LNCAP (cell line): ENCODE results near the gene ERICH6B.

ENCODE experiments used
- TF ChIP-seq, protein P1 (sequence below): fragments of 450-650 bp; IDR thresholded peaks from 2 replicates; pipeline ENCODE4 v1.5.1; 2017; ENCODE audit warnings: mild to moderate bottlenecking

Gene ERICH6B

DNA sequence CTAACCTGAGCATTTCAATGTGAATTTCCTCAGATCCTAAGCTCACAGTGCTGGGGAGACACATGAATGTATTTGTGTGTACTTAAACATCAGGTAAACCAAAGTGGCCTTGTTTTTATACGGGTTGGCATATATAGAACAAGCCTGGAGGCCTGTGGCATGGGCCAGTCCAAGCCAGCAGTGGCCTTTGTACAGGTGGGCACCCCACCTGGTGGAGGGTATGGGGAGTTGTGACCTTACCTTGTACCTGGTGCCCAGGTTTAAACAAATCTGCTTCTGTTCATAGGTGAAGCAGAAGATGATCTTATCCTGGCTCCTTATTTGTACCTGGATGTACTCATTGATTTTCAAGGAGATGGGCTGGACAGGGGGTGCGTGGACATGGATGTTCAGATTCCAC lies 71.0 kb downstream of the ERICH6B start:
- TF ChIP-seq, protein P1, sequence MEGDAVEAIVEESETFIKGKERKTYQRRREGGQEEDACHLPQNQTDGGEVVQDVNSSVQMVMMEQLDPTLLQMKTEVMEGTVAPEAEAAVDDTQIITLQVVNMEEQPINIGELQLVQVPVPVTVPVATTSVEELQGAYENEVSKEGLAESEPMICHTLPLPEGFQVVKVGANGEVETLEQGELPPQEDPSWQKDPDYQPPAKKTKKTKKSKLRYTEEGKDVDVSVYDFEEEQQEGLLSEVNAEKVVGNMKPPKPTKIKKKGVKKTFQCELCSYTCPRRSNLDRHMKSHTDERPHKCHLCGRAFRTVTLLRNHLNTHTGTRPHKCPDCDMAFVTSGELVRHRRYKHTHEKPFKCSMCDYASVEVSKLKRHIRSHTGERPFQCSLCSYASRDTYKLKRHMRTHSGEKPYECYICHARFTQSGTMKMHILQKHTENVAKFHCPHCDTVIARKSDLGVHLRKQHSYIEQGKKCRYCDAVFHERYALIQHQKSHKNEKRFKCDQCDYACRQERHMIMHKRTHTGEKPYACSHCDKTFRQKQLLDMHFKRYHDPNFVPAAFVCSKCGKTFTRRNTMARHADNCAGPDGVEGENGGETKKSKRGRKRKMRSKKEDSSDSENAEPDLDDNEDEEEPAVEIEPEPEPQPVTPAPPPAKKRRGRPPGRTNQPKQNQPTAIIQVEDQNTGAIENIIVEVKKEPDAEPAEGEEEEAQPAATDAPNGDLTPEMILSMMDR, result no peak

DNA sequence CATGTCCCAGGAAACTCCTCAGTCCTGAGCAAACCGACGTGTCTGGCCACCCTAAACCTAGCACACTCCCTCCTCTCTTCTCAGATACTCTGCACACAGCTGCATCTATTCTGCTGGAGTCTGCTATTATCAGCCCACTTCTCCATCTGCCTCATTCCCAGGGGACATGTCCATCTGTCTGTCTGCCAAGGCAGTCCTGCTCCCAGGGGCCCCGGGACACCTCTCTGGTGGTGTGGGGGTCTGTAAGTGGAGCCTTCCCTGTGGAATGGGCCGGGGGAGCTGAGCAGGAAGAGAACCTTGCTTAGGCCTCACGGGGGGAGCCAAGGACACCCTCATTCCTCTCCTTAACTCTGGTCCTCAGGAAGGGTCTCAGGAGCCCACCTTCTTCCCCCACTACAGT lies 72.7 kb downstream of the ERICH6B start:
- TF ChIP-seq, protein P1, result no peak

DNA sequence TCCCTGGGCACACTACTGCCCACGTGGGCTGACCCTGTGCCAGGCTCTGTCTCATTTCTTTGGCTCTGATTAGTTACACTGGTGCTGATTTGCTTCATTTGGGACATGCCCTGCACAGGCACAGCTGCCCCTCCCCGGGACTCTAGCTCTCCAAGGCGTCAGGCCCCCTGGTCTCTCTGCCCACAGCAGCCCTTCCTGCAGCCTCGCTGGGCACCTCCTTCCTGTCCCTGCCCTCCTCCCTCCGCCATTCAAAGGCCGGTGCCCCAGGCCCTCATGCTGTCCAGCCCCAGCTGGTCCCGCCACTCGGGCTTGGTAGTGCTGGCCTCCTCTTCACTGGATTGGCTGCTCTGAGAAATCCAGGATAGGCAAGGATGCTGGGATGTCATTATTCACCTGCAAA lies 73.1 kb downstream of the ERICH6B start:
- TF ChIP-seq, protein P1, result no peak

DNA sequence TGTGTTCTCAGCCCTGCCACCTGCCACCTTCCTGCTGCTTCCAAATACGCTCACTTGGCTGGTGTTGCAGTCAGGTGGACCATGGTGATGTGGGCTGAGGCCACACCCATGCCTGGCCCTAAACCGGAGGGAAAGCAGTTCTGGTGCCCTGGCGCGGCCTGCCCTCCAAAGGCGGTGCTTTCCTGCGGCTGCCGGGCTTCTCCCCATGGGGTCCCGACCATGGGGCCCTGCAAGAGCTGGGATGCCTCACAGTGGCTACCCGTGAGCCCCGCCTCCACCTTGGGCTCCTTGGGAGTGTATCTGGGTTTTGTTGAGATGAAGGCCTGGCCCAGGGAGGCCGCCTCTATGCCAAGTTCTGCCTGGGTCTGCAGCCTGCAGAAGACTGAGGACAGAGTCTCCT lies 73.7 kb downstream of the ERICH6B start:
- TF ChIP-seq, protein P1, result no peak

DNA sequence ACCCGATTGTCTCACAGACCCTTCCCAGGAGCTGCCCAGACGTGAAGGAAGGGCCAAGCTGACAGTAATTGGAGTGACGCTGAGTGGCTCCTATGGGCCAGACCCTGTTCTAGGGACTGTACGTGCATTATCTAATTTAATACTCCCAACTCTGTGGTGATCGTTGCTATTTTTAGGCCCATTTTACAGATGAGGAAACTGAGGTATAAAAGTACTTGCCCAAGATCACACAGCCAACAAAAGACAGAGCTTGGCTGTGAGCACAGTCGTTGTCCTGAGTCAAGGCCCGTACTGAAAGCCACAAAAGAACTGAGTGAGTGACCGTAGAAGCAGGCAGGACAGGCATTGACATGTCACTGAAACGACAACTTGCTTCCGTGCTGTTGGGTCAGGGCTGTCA lies 74.7 kb downstream of the ERICH6B start:
- TF ChIP-seq, protein P1, result no peak

DNA sequence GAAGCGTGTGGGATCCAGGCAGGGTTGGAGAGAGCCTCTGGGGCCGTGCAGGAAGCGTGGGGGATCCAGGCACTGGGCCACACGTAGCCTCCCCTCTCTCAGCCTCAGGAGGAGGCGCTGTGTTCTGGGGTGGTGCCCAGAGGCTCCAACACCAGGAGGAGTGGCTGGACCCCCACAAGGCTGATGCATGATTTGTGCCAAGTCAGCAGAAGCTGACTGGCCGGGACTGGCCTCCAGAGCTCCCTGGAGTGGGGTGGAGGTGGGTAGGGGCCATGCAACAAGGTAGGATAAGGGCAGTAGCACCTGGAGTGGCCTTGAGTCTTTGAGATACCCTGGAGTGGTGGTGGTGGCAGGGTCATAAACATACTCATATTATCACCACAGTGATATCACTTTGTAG lies 75.3 kb downstream of the ERICH6B start:
- TF ChIP-seq, protein P1, result no peak

DNA sequence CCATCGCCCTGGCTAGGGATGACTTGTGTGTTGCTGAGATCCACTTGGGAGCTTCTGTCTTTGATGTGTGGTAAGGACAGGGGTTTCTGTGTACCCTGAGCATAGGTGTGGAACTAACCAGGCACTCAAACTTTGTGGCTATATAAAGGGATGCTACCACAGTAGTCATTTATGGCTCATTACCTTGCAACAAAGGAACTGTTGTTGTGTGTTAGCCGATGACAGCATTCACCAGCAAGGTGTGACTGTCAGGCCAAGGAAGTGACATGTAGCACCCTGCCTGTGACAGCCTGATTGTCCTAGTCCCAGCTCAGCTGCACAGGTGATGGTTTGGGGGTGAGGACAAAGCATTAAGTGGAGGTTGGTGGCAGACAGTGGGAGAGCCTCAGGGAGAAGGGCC lies 77.2 kb downstream of the ERICH6B start:
- TF ChIP-seq, protein P1, result no peak

DNA sequence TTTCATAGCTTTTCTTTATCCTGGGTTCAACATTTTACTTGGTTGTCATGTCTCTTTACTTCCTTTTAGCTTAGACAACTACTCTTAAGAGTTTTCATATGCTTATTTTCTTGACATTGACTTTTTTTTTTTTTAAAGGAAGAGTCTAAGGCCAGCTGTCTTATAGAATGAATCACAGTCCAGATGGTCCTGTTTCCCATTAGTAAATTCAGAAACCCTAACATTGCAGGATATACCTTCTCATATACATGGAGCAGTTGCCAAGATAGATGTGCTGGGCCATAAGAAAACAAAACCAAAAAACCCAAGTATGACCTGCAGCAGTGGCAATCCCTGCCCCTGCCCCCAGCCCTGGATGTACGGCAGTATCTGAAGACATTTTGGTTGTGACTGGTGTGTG lies 78.0 kb downstream of the ERICH6B start:
- TF ChIP-seq, protein P1, result no peak
